ENCODE measurements around the gene MTMR4.
A peak's percentile ranks its signal among the peaks of the same experiment; 100 is the strongest.

MTMR4 gene

DNA sequence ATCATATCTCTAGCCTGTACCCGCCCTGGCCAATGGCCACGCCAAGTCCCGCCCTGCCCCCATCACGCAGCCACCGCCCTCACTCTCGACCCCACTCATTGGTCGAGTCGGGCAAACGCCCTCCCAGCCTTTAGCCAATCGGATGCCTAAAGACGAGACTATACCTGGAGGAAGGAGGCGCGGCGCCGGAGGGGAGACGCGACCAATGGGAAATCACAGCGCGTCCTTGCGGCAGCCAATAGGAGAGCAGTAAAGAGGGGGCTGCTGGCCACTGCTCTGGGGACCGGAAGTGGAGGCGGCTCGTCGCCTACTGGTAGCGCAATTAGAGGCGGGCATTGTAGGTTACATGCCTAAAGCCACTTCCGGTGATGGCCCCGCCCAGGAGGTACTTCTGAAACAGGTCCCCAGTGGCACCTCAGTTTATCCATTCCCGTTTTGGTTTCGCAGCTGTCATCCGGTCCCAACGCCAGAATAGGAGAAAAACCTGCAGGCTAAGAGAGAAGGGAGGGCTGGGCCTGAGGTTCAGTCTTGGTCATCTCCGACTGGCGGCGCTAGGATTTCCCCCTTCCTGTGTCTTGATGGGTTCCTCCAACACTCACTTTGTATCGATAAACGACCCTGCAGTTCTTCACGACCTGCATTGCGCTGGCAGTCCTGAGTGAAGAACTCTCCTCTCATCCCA, 3.6 kb upstream of the MTMR4 start:
- peak overlapping the region; percentile 97 for H3K27ac ChIP-seq
- TF ChIP-seq, protein P1, sequence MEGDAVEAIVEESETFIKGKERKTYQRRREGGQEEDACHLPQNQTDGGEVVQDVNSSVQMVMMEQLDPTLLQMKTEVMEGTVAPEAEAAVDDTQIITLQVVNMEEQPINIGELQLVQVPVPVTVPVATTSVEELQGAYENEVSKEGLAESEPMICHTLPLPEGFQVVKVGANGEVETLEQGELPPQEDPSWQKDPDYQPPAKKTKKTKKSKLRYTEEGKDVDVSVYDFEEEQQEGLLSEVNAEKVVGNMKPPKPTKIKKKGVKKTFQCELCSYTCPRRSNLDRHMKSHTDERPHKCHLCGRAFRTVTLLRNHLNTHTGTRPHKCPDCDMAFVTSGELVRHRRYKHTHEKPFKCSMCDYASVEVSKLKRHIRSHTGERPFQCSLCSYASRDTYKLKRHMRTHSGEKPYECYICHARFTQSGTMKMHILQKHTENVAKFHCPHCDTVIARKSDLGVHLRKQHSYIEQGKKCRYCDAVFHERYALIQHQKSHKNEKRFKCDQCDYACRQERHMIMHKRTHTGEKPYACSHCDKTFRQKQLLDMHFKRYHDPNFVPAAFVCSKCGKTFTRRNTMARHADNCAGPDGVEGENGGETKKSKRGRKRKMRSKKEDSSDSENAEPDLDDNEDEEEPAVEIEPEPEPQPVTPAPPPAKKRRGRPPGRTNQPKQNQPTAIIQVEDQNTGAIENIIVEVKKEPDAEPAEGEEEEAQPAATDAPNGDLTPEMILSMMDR (conservative IDR thresholded peaks at IDR 0.05; ENCODE audit: low read depth): no peak
- ChIA-PET CTCF (interaction anchor here (0.6 to 1.7 kb wide), 11 partner anchors 14 to 591 kb away, joined by 3 to 11 read pairs (median 5); no protein-coding TSS in a partner anchor), POLR2A (ENCODE audit: low non-redundant PET) (no interaction called here)
- peak; percentile 100 for DNase-seq (ENCODE audit: low spot score)

DNA sequence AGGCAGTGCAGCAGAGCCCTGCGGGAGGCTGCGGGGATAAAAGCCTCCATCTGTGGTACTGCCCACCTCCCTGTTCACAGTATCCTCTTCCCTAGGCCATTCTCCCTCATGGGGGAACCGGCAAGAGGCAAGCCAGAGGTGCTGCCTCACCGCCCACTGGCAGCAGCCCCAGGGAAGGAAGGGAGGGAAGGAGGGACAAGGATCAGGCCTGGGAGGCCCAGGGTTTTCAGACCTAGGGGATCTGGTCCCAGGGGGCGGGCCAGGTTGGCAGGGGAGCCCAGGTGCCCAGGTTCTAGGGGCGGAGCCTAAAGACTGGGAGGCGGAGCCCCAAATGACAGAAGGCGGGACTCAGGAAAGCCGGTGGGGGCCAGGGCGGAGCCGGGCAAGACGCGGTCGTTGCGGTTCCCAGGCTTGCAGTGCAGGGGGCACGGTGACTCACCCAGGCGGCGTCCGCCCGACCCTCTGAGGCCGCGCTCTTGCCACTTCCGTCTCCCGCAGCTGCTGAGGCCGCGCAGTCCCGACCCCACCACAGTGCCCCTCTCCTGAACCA, 3.0 kb upstream of the MTMR4 start:
- CTCF ChIA-PET: interaction anchor here (1.5 to 1.7 kb wide), 2 partner anchors 71 to 190 kb away, joined by 5 to 9 read pairs; no protein-coding TSS in a partner anchor
- POLR2A ChIA-PET (ENCODE audit: low non-redundant PET): no interaction called here
- TF ChIP-seq, protein P1 (conservative IDR thresholded peaks at IDR 0.05; ENCODE audit: low read depth): no peak
- no peak for DNase-seq (ENCODE audit: low spot score)
- H3K27ac ChIP-seq: peak overlapping the region; percentile 97

DNA sequence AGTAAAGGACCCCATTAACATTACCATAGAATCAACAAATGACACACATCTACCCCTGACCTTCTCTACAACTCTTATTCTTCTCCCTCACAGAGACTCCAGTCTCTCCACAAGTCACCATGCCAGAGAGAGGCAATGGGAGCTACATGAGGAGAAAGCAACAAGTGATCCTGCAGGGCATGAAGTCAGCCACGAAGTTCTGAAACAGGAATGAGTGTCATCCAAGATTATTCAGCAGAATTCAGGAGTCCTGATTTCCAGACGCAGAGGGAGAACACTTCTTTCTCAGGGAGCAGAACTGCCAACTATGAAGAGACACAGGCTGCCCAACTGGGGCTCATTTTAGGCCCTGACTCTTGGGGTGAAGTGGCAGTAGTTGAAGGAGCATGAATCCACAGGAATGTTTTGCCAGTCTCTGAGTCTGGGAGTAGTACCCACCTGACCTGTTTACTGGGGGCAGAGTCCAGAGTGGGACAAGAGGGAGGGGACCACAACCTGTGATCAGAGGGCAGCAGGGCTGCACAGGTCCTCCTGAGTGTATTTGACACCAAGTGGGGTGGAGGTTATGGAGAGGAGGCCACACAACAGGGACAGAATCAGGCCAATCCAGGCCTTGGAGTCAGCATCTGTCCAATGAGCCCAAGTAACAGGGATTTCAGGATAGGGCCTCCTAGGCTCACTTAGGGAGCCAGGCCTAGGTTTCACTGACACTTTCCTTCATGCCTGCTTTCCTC, 2.4 kb upstream of the MTMR4 start:
- peak overlapping the region; percentile 97 for H3K27ac ChIP-seq
- DNase-seq (ENCODE audit: low spot score): no peak
- ChIA-PET CTCF (no interaction called here), POLR2A (ENCODE audit: low non-redundant PET) (no interaction called here)
- TF ChIP-seq, protein P1 (conservative IDR thresholded peaks at IDR 0.05; ENCODE audit: low read depth): no peak

DNA sequence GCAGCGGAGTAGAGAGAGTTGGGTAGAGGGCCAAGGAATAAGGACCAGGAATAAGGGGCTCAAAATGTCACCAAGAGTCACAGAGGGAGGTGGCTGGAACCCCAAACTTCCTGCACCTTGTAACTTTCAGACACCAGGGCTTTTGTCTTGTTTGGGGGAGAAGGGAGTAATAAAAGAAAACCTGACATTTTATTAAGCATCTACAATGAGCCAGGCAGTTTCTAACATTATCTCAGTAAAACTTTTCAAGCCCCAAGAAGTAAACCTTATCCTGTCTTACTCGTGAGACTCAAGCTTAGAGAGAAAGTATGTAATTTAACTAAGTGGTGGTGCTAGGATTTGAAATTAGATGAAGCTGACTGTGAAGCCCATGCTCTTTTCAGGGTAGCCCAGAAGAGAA, 848 bp upstream of the MTMR4 start:
- no peak overlapping the region for H3K27ac ChIP-seq
- ChIA-PET POLR2A (ENCODE audit: low non-redundant PET) (no interaction called here), CTCF (no interaction called here)
- TF ChIP-seq, protein P1 (conservative IDR thresholded peaks at IDR 0.05; ENCODE audit: low read depth): no peak
- DNase-seq (ENCODE audit: low spot score): no peak

DNA sequence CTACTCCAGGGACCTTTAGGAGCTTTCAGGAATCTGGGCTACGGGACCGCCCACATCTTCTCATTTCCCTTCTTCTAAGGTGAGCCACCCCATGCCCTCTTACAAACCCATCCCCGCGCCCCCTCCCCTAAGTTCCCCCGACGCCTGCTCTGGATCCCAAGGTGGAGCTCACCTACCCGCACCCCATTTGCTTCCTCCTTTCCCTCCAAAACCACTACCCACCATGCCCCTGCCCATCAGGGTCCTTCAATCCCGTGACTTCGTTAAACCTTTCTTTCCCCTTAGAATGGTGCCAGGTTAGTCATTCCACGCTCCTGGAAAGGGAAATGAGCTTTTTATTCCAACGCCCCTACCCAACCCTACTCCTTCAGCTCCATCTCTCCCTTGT, 326 bp upstream of the MTMR4 start:
- TF ChIP-seq, protein P1 (conservative IDR thresholded peaks at IDR 0.05; ENCODE audit: low read depth): no peak
- POLR2A ChIA-PET (ENCODE audit: low non-redundant PET): interaction anchor here (0.7 kb wide), 1 partner anchor 541 kb away, joined by 5 read pairs; no protein-coding TSS in a partner anchor
- peak overlapping the region; percentile 76 for H3K27ac ChIP-seq

DNA sequence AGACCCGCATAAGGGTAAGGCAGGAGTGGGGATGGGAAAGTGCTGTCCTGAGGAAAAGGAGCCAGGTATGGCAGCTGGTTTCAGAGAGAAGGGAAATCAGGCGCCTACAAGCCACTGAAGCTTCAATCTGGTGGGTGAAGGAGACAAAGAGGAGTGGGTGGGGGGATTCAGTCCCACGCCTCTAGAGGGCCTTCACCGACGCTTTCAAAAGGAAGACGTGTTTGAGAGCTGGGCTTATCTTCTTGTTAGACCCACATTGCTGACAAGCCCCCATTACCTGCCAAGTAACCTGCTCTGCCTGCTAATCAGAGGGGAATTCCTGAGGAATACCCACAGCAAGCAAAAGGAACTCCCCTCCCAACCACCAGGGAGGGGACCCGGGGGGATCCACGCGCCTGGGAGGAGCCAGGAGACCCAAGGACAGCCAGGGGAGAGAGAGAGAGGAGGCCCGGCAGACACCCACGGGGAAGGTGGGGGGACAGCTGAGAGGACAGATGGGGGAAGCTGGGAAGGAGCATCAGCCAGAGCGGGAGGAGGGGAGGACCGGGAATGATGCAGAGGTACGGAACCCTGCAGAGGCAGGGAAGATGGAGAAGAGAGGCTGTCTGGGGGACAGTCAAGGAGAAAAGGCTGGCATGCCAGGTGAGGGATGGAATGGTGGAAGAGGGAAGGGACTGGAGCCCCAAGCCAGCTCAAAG, 1.0 kb downstream of the MTMR4 start:
- CTCF ChIA-PET: no interaction called here
- TF ChIP-seq, protein P1 (conservative IDR thresholded peaks at IDR 0.05; ENCODE audit: low read depth): no peak
- POLR2A ChIA-PET (ENCODE audit: low non-redundant PET): interaction anchor here (0.7 kb wide), 1 partner anchor 59 kb away, joined by 3 read pairs; no protein-coding TSS in a partner anchor
- H3K27ac ChIP-seq: peak overlapping the region; percentile 76
- no peak for DNase-seq (ENCODE audit: low spot score)

More for the DNA sequence above, 326 bp upstream of the MTMR4 start:
- DNase-seq (ENCODE audit: low spot score): no peak
- CTCF ChIA-PET: no interaction called here
